ENCODE data around the gene PTPRO.

PTPRO gene

DNA sequence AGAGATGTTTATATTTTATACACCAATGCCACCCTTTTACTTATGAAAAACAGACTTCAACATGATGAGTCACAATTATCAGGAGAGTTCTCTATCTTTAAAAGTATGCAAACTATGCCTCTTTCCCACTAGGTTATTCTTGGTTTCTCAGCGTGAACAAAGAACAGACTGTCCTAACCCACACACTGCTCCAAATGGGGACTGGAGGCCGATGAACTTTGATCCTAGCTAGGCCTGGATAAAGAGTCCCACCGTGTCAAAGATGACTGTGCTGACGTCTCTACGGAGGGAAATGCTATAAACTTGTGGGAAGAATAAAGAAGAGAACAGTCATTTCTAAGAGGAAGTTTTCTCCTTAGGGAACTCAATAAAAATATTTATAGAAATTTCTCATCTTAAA, 306.8 kb downstream of the PTPRO start:
- Histone ChIP-seq H3K27ac (ENCODE audit: low read depth, low read length) (no peak overlapping the region), H3K27me3 (ENCODE audit: control insufficient read depth in 1 of 2, insufficient read depth in 2 of 2, low read length in 2 of 2) (no peaks in the 10 kb centered on the region), H3K4me1 (ENCODE audit: control insufficient read depth in 1 of 2, insufficient read depth in 2 of 2, low read length in 2 of 2) (peaks cover 0 to 13% of the 10 kb centered on the region in 2 donors), H3K9me3 (ENCODE audit: control insufficient read depth in 1 of 2, low read length in 2 of 2) (no peaks in the 10 kb centered on the region), H3K36me3 (ENCODE audit: control insufficient read depth in 1 of 2, insufficient read depth in 2 of 2, low read length in 2 of 2) (peaks cover 7 to 14% of the 10 kb centered on the region in 2 donors), H3K4me3 (ENCODE audit: low read depth in 1 of 2, low read length in 2 of 2) (no peak overlapping the region), H3K9ac (ENCODE audit: low read depth in 1 of 2, low read length in 2 of 2) (no peak overlapping the region)

DNA sequence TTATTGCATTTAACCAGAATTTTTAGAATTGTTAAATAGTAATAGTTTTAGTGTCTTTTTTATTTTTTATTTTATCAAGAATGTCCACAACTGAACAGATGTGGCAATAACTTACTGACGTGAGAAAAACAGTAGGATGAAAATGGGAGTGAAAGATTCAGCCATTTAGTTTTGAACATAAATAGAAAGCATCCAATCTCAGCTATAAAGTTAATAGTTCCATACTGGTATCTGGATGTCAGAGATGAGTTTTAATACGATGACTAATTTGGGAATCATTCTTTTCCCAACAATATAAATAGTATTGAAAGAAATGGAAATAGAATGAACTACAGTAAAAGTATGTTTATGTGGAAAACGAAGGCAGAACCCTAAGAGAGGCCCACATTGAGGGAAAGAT, 307.5 kb downstream of the PTPRO start:
- Histone ChIP-seq H3K4me1 (ENCODE audit: control insufficient read depth in 1 of 2, insufficient read depth in 2 of 2, low read length in 2 of 2) (peaks cover 0 to 13% of the 10 kb centered on the region in 2 donors), H3K4me3 (ENCODE audit: low read depth in 1 of 2, low read length in 2 of 2) (no peak overlapping the region), H3K9me3 (ENCODE audit: control insufficient read depth in 1 of 2, low read length in 2 of 2) (no peaks in the 10 kb centered on the region), H3K27ac (ENCODE audit: low read depth, low read length) (no peak overlapping the region), H3K9ac (ENCODE audit: low read depth in 1 of 2, low read length in 2 of 2) (no peak overlapping the region), H3K27me3 (ENCODE audit: control insufficient read depth in 1 of 2, insufficient read depth in 2 of 2, low read length in 2 of 2) (no peaks in the 10 kb centered on the region), H3K36me3 (ENCODE audit: control insufficient read depth in 1 of 2, insufficient read depth in 2 of 2, low read length in 2 of 2) (peaks cover under 1 to 9% of the 10 kb centered on the region in 2 donors)

DNA sequence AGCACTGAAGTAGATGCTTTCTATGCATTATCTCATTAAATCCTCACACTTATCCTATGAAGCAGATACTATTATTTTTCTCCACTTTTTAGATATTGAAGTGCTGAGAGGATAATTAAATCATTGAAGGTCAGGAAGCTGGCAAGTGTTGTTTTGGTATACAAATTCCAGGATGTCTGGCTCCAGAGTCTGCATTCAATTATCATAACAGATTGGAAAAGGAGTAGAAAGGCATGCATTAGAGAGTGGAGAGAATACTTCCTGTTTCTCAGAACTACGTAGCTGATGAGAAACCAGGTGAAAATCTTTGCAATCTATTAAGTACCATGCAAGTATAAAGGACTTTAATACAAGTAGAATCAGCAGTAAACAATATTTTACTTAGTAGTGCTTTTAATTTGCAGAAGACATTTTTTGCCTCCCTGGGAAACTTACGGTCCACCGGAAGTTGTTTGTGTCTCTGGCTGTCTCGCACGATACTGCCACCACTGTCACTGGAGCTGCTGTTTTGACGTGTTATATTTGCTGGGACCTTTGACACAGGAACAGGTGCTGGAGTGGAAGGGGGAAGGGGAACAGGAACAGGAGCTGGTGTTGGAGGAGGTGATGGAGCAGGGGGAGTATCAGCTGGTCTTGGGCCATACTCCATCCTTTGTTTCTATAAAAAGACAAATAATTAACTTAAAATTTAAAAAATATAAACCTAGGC, 308.9 kb downstream of the PTPRO start:
- H3K27me3 ChIP-seq (ENCODE audit: control insufficient read depth in 1 of 2, insufficient read depth in 2 of 2, low read length in 2 of 2), result no peaks in the 10 kb centered on the region
- peaks cover 0 to 13% of the 10 kb centered on the region in 2 donors for H3K4me1 ChIP-seq (ENCODE audit: control insufficient read depth in 1 of 2, insufficient read depth in 2 of 2, low read length in 2 of 2)
- no peaks in the 10 kb centered on the region for H3K9me3 ChIP-seq (ENCODE audit: control insufficient read depth in 1 of 2, low read length in 2 of 2)
- no peak overlapping the region for H3K27ac ChIP-seq (ENCODE audit: low read depth, low read length)
- no peak overlapping the region for H3K9ac ChIP-seq (ENCODE audit: low read depth in 1 of 2, low read length in 2 of 2)
- H3K4me3 ChIP-seq (ENCODE audit: low read depth in 1 of 2, low read length in 2 of 2), result no peak overlapping the region
- H3K36me3 ChIP-seq (ENCODE audit: control insufficient read depth in 1 of 2, insufficient read depth in 2 of 2, low read length in 2 of 2), result peaks cover 0 to 9% of the 10 kb centered on the region in 2 donors

DNA sequence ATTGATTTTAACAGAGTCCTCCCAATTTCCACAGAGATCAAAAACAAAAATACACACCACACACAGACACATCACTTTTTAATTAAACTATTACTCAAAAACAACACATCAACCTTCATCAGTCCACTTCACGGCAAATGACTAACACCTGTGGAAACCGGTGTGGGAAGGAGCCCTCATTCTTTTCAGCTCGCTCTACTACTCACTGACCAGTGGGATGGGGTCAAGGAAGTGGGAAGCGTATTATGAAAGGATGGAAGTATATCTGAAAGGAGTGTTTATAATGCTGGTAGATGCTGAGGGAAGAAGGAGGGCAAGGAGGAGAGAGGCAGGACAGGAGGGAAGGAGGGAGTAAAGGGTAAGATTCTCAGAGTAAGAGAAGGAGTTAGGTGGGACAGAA, 310.4 kb downstream of the PTPRO start:
- Histone ChIP-seq H3K27me3 (ENCODE audit: control insufficient read depth in 1 of 2, insufficient read depth in 2 of 2, low read length in 2 of 2) (no peaks in the 10 kb centered on the region), H3K9me3 (ENCODE audit: control insufficient read depth in 1 of 2, low read length in 2 of 2) (no peaks in the 10 kb centered on the region), H3K9ac (ENCODE audit: low read depth in 1 of 2, low read length in 2 of 2) (no peak overlapping the region), H3K27ac (ENCODE audit: low read depth, low read length) (no peak overlapping the region), H3K36me3 (ENCODE audit: control insufficient read depth in 1 of 2, insufficient read depth in 2 of 2, low read length in 2 of 2) (peaks cover 0 to 13% of the 10 kb centered on the region in 2 donors), H3K4me1 (ENCODE audit: control insufficient read depth in 1 of 2, insufficient read depth in 2 of 2, low read length in 2 of 2) (peaks cover 0 to 13% of the 10 kb centered on the region in 2 donors), H3K4me3 (ENCODE audit: low read depth in 1 of 2, low read length in 2 of 2) (no peak overlapping the region)

DNA sequence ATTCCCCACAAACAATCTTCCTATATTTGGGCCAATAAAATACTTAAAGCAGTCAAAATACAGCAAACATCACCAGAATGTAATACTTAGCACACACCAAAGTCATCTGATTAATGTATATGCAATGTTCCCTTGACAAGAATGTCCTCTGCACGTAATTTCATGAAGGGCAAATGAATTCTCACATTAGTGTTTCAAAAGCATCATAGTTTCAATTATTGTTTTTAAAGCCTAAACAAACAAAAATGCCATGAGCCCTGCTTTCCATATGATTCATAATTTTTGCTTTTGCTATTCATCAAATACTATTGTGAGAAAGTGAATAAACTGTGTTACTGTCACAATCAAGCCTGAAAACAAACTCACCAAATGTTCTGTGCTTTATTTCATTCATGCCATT, 310.9 kb downstream of the PTPRO start:
- Histone ChIP-seq H3K4me1 (ENCODE audit: control insufficient read depth in 1 of 2, insufficient read depth in 2 of 2, low read length in 2 of 2) (peaks cover 0 to 13% of the 10 kb centered on the region in 2 donors), H3K9me3 (ENCODE audit: control insufficient read depth in 1 of 2, low read length in 2 of 2) (no peaks in the 10 kb centered on the region), H3K27me3 (ENCODE audit: control insufficient read depth in 1 of 2, insufficient read depth in 2 of 2, low read length in 2 of 2) (no peaks in the 10 kb centered on the region), H3K4me3 (ENCODE audit: low read depth in 1 of 2, low read length in 2 of 2) (no peak overlapping the region), H3K36me3 (ENCODE audit: control insufficient read depth in 1 of 2, insufficient read depth in 2 of 2, low read length in 2 of 2) (peaks cover 0 to 14% of the 10 kb centered on the region in 2 donors), H3K27ac (ENCODE audit: low read depth, low read length) (no peak overlapping the region), H3K9ac (ENCODE audit: low read depth in 1 of 2, low read length in 2 of 2) (no peak overlapping the region)

DNA sequence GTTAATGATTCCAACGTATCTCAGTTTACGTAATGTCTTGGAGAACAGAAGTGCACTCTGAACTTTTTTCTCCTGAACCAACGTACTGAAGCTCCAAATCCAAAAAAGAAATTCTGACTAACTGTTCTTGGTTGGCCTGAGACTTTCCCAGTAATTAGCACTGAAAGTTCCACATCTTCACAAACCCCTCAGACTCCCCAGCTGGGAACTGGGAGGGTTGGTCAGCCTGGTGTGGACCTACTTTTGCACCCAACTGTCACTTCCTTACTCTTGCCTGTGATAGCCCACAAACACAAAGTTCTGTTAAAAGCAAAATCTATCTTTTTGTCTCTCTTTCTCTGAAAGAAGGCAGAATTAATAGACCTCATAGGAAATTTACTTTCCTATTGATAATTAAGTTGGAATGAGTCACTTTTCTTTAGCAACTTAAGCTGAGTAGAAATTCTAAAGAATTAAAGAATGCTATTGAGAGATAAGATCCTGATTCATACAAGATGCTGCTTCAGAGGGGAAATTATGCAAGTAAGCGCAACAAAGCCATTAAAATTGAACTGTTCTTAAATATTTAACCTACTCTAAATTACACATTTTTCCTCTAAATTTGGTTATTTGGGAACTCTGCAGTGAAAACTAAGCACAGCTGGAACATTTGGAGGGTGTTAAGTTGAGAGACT, 311.8 kb downstream of the PTPRO start:
- Histone ChIP-seq H3K4me3 (ENCODE audit: low read depth in 1 of 2, low read length in 2 of 2) (no peak overlapping the region), H3K36me3 (ENCODE audit: control insufficient read depth in 1 of 2, insufficient read depth in 2 of 2, low read length in 2 of 2) (peaks cover 0 to 14% of the 10 kb centered on the region in 2 donors), H3K9ac (ENCODE audit: low read depth in 1 of 2, low read length in 2 of 2) (no peak overlapping the region), H3K9me3 (ENCODE audit: control insufficient read depth in 1 of 2, low read length in 2 of 2) (no peaks in the 10 kb centered on the region), H3K27me3 (ENCODE audit: control insufficient read depth in 1 of 2, insufficient read depth in 2 of 2, low read length in 2 of 2) (no peaks in the 10 kb centered on the region), H3K4me1 (ENCODE audit: control insufficient read depth in 1 of 2, insufficient read depth in 2 of 2, low read length in 2 of 2) (peaks cover 0 to 11% of the 10 kb centered on the region in 2 donors), H3K27ac (ENCODE audit: low read depth, low read length) (no peak overlapping the region)

DNA sequence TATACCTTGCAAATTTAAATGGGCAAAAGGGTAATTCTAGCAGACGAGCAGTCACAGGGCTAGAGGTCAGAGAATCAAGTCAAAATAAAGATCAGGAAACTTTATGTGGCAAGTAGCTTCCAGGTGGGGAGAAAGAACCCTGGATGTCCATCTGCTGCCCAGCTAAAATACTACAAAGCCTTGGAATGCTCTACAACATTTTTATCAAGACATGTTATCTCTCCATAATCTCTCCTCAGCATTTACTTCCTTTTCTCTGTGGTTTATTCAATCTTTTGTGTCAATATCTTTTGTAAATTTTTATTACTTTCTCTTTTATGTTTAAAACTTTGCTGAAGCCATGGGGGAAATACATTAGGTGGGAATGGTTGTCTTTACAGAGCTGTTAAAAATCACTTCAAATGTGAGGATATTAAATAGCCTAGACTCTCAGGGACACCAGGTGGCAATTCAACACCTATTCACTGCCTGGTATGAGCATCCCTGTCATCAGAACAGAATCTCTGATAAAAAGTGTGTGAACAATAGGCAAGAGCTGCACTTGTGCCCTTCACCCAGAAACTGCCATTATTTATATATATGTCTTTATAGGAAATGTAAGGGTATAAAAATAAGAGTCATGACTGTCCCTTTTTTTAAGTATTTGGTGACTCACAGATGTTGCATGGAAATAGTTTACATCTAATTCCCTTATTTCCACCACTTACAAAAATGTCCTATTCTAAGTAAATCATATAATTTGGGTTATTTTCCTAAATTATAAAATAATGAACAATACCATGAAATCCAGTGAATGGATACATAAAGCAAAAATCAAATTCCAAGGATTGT, 314.0 kb downstream of the PTPRO start:
- Histone ChIP-seq H3K9me3 (ENCODE audit: control insufficient read depth in 1 of 2, low read length in 2 of 2) (no peaks in the 10 kb centered on the region), H3K27ac (ENCODE audit: low read depth, low read length) (no peak overlapping the region)

DNA sequence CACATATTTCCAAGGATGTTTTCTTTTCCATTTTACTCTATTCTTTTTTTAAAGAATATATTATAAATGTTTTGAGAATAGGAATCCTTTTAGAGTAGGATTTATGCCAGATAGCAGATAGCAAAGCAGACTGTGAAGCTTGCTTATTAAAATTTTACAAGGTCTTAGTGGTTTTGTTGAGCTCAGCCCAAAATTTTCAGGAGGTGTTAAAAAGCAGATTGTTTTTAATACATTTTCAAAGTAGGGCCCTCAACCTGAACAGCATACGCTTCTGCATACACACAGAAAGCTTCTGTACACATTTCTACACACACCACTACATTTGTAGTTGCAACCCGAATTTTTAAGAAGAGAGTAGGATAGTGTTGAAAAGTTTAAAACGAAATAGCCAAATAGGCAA, 315.9 kb downstream of the PTPRO start:
- no peak overlapping the region for H3K4me3 ChIP-seq (ENCODE audit: low read depth in 1 of 2, low read length in 2 of 2)
- H3K27me3 ChIP-seq (ENCODE audit: control insufficient read depth in 1 of 2, insufficient read depth in 2 of 2, low read length in 2 of 2), result no peaks in the 10 kb centered on the region
- peaks cover 11 to 23% of the 10 kb centered on the region in 2 donors for H3K36me3 ChIP-seq (ENCODE audit: control insufficient read depth in 1 of 2, insufficient read depth in 2 of 2, low read length in 2 of 2)
- H3K4me1 ChIP-seq (ENCODE audit: control insufficient read depth in 1 of 2, insufficient read depth in 2 of 2, low read length in 2 of 2), result no peaks in the 10 kb centered on the region
- H3K9me3 ChIP-seq (ENCODE audit: control insufficient read depth in 1 of 2, low read length in 2 of 2), result no peaks in the 10 kb centered on the region
- no peak overlapping the region for H3K9ac ChIP-seq (ENCODE audit: low read depth in 1 of 2, low read length in 2 of 2)
- H3K27ac ChIP-seq (ENCODE audit: low read depth, low read length), result no peak overlapping the region

More for the DNA sequence above, 314.0 kb downstream of the PTPRO start:
- H3K4me1 ChIP-seq (ENCODE audit: control insufficient read depth in 1 of 2, insufficient read depth in 2 of 2, low read length in 2 of 2), result no peaks in the 10 kb centered on the region
- H3K27me3 ChIP-seq (ENCODE audit: control insufficient read depth in 1 of 2, insufficient read depth in 2 of 2, low read length in 2 of 2), result no peaks in the 10 kb centered on the region
- no peak overlapping the region for H3K4me3 ChIP-seq (ENCODE audit: low read depth in 1 of 2, low read length in 2 of 2)
- H3K36me3 ChIP-seq (ENCODE audit: control insufficient read depth in 1 of 2, insufficient read depth in 2 of 2, low read length in 2 of 2), result peaks cover 11 to 25% of the 10 kb centered on the region in 2 donors
- H3K9ac ChIP-seq (ENCODE audit: low read depth in 1 of 2, low read length in 2 of 2), result no peak overlapping the region

DNA sequence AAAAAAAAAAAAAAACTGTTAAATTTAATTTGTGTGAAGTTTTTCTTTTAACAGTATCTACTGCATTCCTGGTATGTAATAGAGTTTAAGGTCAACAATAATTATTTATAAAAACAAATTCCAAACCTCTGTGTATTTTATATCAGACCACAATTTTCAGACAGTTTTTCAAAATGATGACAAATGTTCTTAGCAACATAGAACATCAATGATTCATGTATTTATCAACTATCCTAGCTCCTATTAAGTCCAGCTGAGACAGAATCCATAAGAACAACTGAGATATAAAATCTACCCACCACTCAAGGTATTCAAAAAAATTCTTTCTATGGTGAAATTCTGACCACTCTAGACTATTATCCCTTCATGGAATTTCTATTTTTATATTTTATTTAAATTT, 322.4 kb downstream of the PTPRO start:
- Histone ChIP-seq H3K4me3 (ENCODE audit: low read depth in 1 of 2, low read length in 2 of 2) (no peak overlapping the region), H3K9ac (ENCODE audit: low read depth in 1 of 2, low read length in 2 of 2) (no peak overlapping the region), H3K36me3 (ENCODE audit: control insufficient read depth in 1 of 2, insufficient read depth in 2 of 2, low read length in 2 of 2) (peaks cover 20 to 32% of the 10 kb centered on the region in 2 donors), H3K9me3 (ENCODE audit: control insufficient read depth in 1 of 2, low read length in 2 of 2) (no peaks in the 10 kb centered on the region), H3K27me3 (ENCODE audit: control insufficient read depth in 1 of 2, insufficient read depth in 2 of 2, low read length in 2 of 2) (no peaks in the 10 kb centered on the region), H3K27ac (ENCODE audit: low read depth, low read length) (no peak overlapping the region), H3K4me1 (ENCODE audit: control insufficient read depth in 1 of 2, insufficient read depth in 2 of 2, low read length in 2 of 2) (no peaks in the 10 kb centered on the region)

DNA sequence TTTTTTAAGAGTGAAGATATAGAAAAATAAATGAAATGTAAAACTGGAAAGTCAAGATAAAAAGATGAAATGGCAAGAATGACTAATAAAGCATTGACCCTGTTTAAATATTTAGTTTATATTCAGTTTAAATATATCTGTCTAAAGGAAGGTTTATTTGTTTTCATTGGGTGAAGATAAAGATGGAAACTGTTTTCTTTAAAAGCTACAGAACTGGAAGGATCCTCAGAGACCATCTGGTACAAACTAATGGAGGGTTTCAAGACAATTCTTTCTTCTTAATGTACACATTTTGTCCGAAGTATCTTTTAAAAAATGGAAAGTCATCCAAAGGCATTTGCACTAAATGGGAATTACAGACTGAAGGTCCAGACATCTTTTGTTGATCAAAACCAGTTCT, 324.3 kb downstream of the PTPRO start:
- Histone ChIP-seq H3K27ac (ENCODE audit: low read depth, low read length) (no peak overlapping the region), H3K4me3 (ENCODE audit: low read depth in 1 of 2, low read length in 2 of 2) (no peak overlapping the region), H3K9me3 (ENCODE audit: control insufficient read depth in 1 of 2, low read length in 2 of 2) (no peaks in the 10 kb centered on the region), H3K27me3 (ENCODE audit: control insufficient read depth in 1 of 2, insufficient read depth in 2 of 2, low read length in 2 of 2) (no peaks in the 10 kb centered on the region), H3K9ac (ENCODE audit: low read depth in 1 of 2, low read length in 2 of 2) (no peak overlapping the region), H3K4me1 (ENCODE audit: control insufficient read depth in 1 of 2, insufficient read depth in 2 of 2, low read length in 2 of 2) (no peaks in the 10 kb centered on the region), H3K36me3 (ENCODE audit: control insufficient read depth in 1 of 2, insufficient read depth in 2 of 2, low read length in 2 of 2) (peaks cover 9 to 25% of the 10 kb centered on the region in 2 donors)

Data from duodenal mucosa (tissue), 2 donors.